GM12891 (cell line): Measurements from ENCODE around the gene ALKBH1.

Source experiments
- DNase-seq: peaks from one replicate; pipeline ENCODE4 v3.0.0; 2011; ENCODE audit warnings: low spot score; ENCODE audit not compliant: insufficient read length
- FAIRE-seq: peaks from 2 replicates; lab custom pipeline; 2011; peaks lifted over from hg19 to GRCh38; lab: Jason Lieb, UNC
- PAX5 ChIP-seq: IDR thresholded peaks from 2 replicates; pipeline ENCODE4 v1.6.1; 2011; ENCODE audit warnings: low read length, moderate library complexity, mild to moderate bottlenecking; ENCODE audit not compliant: insufficient read depth, severe bottlenecking
- POLR2A ChIP-seq: IDR thresholded peaks from 2 replicates; pipeline ENCODE4 v1.6.1; 2011; ENCODE audit warnings: low read depth, low read length, control low read depth
- POLR2AphosphoS5 ChIP-seq: IDR thresholded peaks from 2 replicates; pipeline ENCODE4 v1.6.1; 2011; ENCODE audit warnings: low read depth, low read length, control low read depth
- POU2F2 ChIP-seq: IDR thresholded peaks from 2 replicates; pipeline ENCODE4 v1.6.1; 2011; ENCODE audit warnings: low read depth, mild to moderate bottlenecking, control low read depth, low read length, moderate library complexity
- SPI1 ChIP-seq: IDR thresholded peaks from 2 replicates; pipeline ENCODE4 v1.6.1; 2011; ENCODE audit warnings: low read depth, low read length, control low read depth
- TAF1 ChIP-seq: IDR thresholded peaks from 2 replicates; pipeline ENCODE4 v1.6.1; 2011; ENCODE audit warnings: low read depth, low read length, control low read depth

Gene ALKBH1

GRCh38 chr14:77721437-77721836 lies 13.6 kb upstream of the ALKBH1 start:
- FAIRE-seq (no peak), DNase-seq (no peak)
- TF ChIP-seq PAX5 (no peak), TAF1 (no peak)

DNA sequence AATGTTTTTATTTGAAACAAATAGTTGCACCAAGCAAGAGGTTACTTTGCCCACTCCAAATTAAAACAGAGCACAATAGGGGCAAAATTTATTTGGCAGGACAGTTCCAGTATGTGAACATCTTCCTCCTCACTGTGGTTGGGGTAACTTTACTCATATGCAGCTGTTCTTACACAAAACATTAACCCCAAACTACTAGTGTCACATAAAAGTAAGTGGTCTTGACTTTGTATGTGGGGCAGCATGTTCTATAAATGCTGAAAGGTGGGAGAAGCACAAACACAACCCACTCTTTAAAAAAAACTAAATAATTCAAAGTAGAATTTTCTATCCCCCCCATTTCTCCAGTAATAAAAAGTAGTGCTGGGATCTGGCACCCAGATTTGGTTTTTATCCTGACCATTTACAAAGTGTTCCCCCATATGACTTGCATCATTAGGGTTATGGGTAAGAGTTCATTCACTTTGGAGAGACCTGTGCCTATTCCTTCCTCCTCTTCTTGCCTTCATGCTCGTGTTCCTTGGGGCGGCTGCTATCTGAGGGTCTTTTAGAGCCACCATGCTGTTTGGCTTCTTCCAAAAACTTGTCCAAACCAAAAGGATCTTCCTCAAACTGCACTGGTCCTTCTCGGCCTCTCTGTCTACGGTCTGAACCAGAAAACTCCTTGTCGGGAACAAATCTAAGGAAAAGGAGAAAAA lies 9.9 kb upstream of the ALKBH1 start:
- DNase-seq: no peak

GRCh38 chr14:77714926-77715325 lies 7.1 kb upstream of the ALKBH1 start:
- DNase-seq: no peak
- no peak for TF ChIP-seq SPI1
- no peak for FAIRE-seq

More for the DNA sequence above, 9.9 kb upstream of the ALKBH1 start:
- no peak for FAIRE-seq
- TF ChIP-seq POLR2AphosphoS5: peak; percentile 53; the same call in 1 of the 2 replicates
- peak; percentile 19; the same call in 1 of the 2 replicates for TF ChIP-seq POLR2A
- TF ChIP-seq SPI1: no peak
- no peak for TF ChIP-seq PAX5
- no peak for TF ChIP-seq TAF1
- no peak for TF ChIP-seq POU2F2

- TF ChIP-seq POLR2A (no peak), PAX5 (no peak), TAF1 (no peak), POU2F2 (no peak), SPI1 (no peak), POLR2AphosphoS5 (no peak)
- DNase-seq (no peak), FAIRE-seq (no peak)
Measured at GRCh38 chr14:77710364-77710763, 2.5 kb upstream of the ALKBH1 start.

DNA sequence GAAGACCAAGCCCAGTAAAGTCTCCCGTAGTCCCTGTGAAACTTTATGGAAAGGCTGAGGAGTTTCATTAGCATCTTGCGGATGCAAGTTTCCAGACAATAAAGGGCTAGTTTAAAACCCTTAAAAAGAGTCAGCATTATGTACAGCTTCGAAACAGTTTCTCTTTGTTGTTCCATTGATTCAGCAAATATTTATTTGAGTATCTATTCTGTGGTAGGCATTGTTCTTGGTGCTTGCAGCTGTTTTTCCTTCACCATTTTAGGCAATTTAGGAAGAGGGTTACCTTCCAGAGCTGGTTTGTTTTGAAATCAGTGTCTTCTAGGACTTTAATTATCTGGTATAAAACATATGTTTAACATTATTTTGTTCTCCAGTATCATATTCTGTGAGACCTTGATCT lies 1.6 kb upstream of the ALKBH1 start:
- FAIRE-seq (no peak), DNase-seq (no peak)
- no peak for TF ChIP-seq TAF1
- TF ChIP-seq PAX5: no peak
- TF ChIP-seq POLR2A: no peak
- no peak for TF ChIP-seq POU2F2

DNA sequence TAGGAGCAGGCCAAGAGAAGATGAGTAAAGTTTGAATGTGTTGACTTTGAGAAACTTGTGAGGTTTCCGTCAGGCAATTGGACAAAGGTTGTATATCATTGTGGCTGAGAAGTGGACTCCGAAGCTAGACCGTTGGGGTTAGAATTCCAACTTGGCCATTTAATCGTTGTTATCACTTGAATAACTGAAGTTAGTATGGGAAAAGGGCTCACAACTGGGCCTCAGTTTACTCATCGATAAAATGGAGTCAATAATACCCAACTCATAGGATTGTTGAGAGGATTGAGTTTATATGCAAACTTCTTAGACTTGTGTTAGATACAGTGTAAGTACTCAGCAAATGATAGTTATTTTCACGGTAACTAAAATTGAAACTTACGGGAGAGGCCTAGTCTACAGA lies 926 bp upstream of the ALKBH1 start:
- FAIRE-seq (peak; percentile 60), DNase-seq (no peak)
- TF ChIP-seq POLR2A (no peak), TAF1 (no peak), SPI1 (no peak), POLR2AphosphoS5 (no peak)

DNA sequence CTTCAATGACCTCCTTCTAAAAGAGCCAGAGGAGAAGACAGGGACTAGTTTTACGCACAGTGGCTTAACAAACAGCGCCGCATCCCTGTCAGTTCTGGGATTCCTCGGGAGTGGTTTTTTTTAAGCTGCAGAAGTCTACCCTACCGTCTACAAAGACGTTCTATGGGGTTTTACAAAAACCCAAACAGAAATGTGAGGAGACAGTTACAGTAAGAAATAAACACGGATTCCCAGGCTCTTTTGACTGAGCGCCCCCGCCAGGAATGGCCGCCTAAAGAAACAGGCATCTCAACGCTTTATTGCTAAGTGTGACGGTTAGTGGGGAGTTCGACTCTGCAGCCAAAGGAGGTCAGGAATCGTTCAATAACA lies 484 bp downstream of the ALKBH1 start:
- DNase-seq: peak; percentile 13
- no peak for FAIRE-seq
- TF ChIP-seq SPI1 (no peak), TAF1 (no peak), POU2F2 (no peak), POLR2AphosphoS5 (no peak), PAX5 (no peak), POLR2A (no peak)

DNA sequence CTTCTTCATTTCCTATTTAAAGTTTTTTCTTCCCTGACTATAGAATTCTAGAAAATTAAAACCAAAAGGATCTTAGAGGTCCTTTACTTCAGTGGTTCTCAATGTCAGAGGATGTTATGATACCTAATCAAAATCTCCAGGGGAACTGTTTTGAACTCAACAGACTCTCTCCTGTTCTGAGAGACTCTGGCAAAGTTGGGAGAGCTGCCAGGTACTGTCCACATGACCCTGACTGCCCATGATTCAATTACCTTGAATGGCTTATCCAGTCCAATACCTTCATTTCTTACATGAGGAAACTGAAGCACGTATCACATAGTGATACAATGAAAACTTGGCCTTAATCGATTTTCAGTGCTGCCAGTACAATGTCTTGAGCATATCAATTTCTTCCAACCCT lies 16.6 kb downstream of the ALKBH1 start:
- FAIRE-seq (no peak), DNase-seq (no peak)
- TF ChIP-seq POLR2AphosphoS5: no peak
- TF ChIP-seq SPI1: no peak
- TF ChIP-seq POU2F2: no peak
- TF ChIP-seq PAX5: no peak
- TF ChIP-seq TAF1: no peak
- no peak for TF ChIP-seq POLR2A

DNA sequence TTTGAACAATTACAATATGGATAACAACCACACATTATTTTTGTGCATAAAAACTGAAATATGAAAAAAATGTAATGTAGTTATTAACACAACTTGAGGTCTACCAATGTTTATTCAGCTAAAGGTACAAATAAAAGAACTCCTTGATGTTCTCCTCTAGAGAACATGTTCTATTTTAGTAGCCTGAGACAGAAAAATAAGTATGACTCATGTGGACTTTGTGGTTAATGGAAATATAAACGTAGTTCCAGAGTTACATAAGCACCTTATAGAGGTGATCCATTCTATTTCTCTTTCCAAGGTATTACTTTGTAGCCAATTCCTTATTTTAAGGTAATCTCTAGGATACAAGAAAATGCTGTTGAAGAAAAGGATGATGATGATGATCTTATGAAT lies 25.7 kb downstream of the ALKBH1 start:
- DNase-seq (no peak), FAIRE-seq (no peak)
- TF ChIP-seq POLR2AphosphoS5 (no peak), POU2F2 (no peak), SPI1 (no peak)

GRCh38 chr14:77681196-77682157 lies 26.3 kb downstream of the ALKBH1 start:
- DNase-seq (no peak), FAIRE-seq (no peak)
- TF ChIP-seq POLR2A (no peak), SPI1 (no peak), TAF1 (no peak), PAX5 (no peak), POLR2AphosphoS5 (no peak), POU2F2 (no peak)
